Mesenchymal stem cell (in vitro differentiated cells and primary cell): ENCODE measurements around the gene DUSP9.
"Not testable (repeated sequence)": the region's sequence is repeated elsewhere in the genome, so short reads cannot be mapped to it uniquely, and the experiment has no call there.

Experiments
- DNase-seq: peaks from one replicate; pipeline ENCODE4 v3.0.0-alpha.2; 2013
- H2AFZ ChIP-seq: one replicate; pipeline ENCODE4 v1.6.1; 2013; ENCODE audit warnings: low read depth, mild to moderate bottlenecking, control low read depth, inconsistent platforms, low read length, moderate library complexity
- H2AK5ac ChIP-seq: 2 replicates; pipeline ENCODE4 v1.6.1; 2013; ENCODE audit warnings: low read length, moderate library complexity, mild to moderate bottlenecking, inconsistent platforms; ENCODE audit not compliant: severe bottlenecking
- H2BK120ac ChIP-seq: one replicate; pipeline ENCODE4 v1.6.1; 2013; ENCODE audit warnings: low read depth, mild to moderate bottlenecking, inconsistent platforms, low read length, moderate library complexity
- H2BK12ac ChIP-seq, 2 experiments: one replicate each; pipeline ENCODE4 v1.6.1; 2013; ENCODE audit warnings: inconsistent platforms in 2 of 2, low read length in 2 of 2, mild to moderate bottlenecking in 2 of 2, moderate library complexity in 2 of 2, control low read depth in 1 of 2
- H2BK15ac ChIP-seq: one replicate; pipeline ENCODE4 v1.6.1; 2013; ENCODE audit warnings: mild to moderate bottlenecking, low read depth, inconsistent platforms; ENCODE audit not compliant: poor library complexity, severe bottlenecking
- H2BK5ac ChIP-seq: 2 replicates; pipeline ENCODE4 v1.6.1; 2013; ENCODE audit warnings: low read depth, mild to moderate bottlenecking, low read length, control low read depth, inconsistent platforms; ENCODE audit not compliant: poor library complexity, severe bottlenecking
- H3K14ac ChIP-seq, 2 experiments: one replicate each; pipeline ENCODE4 v1.6.1; 2013; ENCODE audit warnings: inconsistent platforms in 2 of 2, low read length in 2 of 2, control low read depth in 1 of 2, mild to moderate bottlenecking in 1 of 2, moderate library complexity in 1 of 2
- H3K18ac ChIP-seq, 2 experiments: one replicate each; pipeline ENCODE4 v1.6.1; 2013; ENCODE audit warnings: inconsistent platforms in 2 of 2, low read length in 2 of 2, control low read depth in 1 of 2, low read depth in 1 of 2, mild to moderate bottlenecking in 1 of 2
- H3K23ac ChIP-seq, 2 experiments: one replicate each; pipeline ENCODE4 v1.6.1; 2013; ENCODE audit warnings: inconsistent platforms in 2 of 2, low read length in 2 of 2, mild to moderate bottlenecking in 2 of 2, moderate library complexity in 2 of 2, control low read depth in 1 of 2
- H3K27ac ChIP-seq: 2 replicates; pipeline ENCODE4 v1.5.1; 2013; ENCODE audit warnings: mild to moderate bottlenecking, moderate library complexity, low read length, control low read depth, inconsistent platforms; ENCODE audit not compliant: poor library complexity, severe bottlenecking
- H3K27me3 ChIP-seq, 2 experiments: 2 replicates each; pipeline versions ENCODE4 v1.6.1 to v1.7.0; 2013; ENCODE audit warnings: low read length in 2 of 2, mild to moderate bottlenecking in 2 of 2, moderate library complexity in 2 of 2, control low read depth in 1 of 2, inconsistent platforms in 1 of 2; ENCODE audit not compliant: control insufficient read depth in 1 of 2, insufficient read depth in 1 of 2
- H3K36me3 ChIP-seq, 2 experiments: 2 replicates each; pipeline versions ENCODE4 v1.6.1 to v1.7.0; 2013; ENCODE audit warnings: low read length in 2 of 2, control low read depth in 1 of 2, inconsistent platforms in 1 of 2, low read depth in 1 of 2, mild to moderate bottlenecking in 1 of 2; ENCODE audit not compliant: insufficient read depth in 2 of 2, control insufficient read depth in 1 of 2
- H3K4ac ChIP-seq, 2 experiments: one replicate each; pipeline ENCODE4 v1.6.1; 2013; ENCODE audit warnings: inconsistent platforms in 2 of 2, low read length in 2 of 2, mild to moderate bottlenecking in 2 of 2, moderate library complexity in 2 of 2, control low read depth in 1 of 2, low read depth in 1 of 2
- H3K4me1 ChIP-seq: 2 replicates; pipeline ENCODE4 v1.6.1; 2013; ENCODE audit warnings: low read depth, low read length, control low read depth; ENCODE audit not compliant: control insufficient read depth, insufficient read depth
- H3K4me2 ChIP-seq: 2 replicates; pipeline ENCODE4 v1.6.1; 2013; ENCODE audit warnings: low read length, mild to moderate bottlenecking, inconsistent platforms; ENCODE audit not compliant: poor library complexity, severe bottlenecking
- H3K4me3 ChIP-seq, 2 experiments: 2 replicates each; pipeline versions ENCODE4 v1.5.1 to v1.7.0; 2013; ENCODE audit warnings: low read length in 2 of 2, mild to moderate bottlenecking in 2 of 2, control low read depth in 1 of 2, low read depth in 1 of 2; ENCODE audit not compliant: insufficient read depth in 1 of 2
- H3K79me1 ChIP-seq: replicated peaks from 2 replicates; pipeline ENCODE4 v1.6.1; 2013; ENCODE audit warnings: mild to moderate bottlenecking, control low read depth, low read length, inconsistent platforms; ENCODE audit not compliant: poor library complexity, severe bottlenecking
- H3K9ac ChIP-seq: 2 replicates; pipeline ENCODE4 v1.7.0; 2013; ENCODE audit warnings: mild to moderate bottlenecking, low read length, moderate library complexity
- H3K9me3 ChIP-seq: 2 replicates; pipeline ENCODE4 v1.7.0; 2013; ENCODE audit warnings: mild to moderate bottlenecking, low read length; ENCODE audit not compliant: control insufficient read depth
- H4K8ac ChIP-seq: one replicate; pipeline ENCODE4 v1.6.1; 2013; ENCODE audit warnings: inconsistent platforms, mild to moderate bottlenecking, low read length, moderate library complexity
- H4K91ac ChIP-seq: one replicate; pipeline ENCODE4 v1.6.1; 2013; ENCODE audit warnings: mild to moderate bottlenecking, low read length, inconsistent platforms
- WGBS: methylation state at CpG from one replicate; pipeline ENCODE4 v1.1.7; 2013; ENCODE audit warnings: mixed read lengths; 5-methylcytosine and 5-hydroxymethylcytosine counted together

The DUSP9 gene

DNA sequence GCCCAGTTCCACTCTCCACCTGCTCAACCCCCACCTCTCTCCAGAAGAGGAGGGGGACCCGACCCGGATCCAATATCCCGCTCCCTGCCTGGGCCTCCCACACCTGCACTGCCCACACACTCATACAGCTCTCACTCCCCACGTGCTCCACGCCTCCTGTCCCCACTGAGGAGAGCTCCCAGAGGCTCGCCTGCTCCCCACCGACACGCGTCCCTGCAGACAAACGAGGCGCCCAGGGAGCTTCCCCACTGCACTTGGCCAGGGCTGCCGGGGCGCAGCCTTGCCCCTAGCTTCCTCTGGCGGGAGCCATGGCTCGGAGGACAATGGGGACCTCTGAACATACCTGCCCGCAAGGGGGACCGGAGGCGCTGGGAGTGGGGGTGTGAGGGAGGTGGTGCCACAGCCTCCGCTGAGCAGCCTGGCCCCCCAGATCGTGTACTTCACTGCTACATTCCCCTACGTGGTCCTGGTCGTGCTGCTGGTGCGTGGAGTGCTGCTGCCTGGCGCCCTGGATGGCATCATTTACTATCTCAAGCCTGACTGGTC, 45.7 kb downstream of the DUSP9 start:
- Histone ChIP-seq H2BK5ac (no peak overlapping the region), H3K18ac (no peak overlapping the region), H3K79me1 (no peaks in the 10 kb centered on the region), H3K14ac (no peak overlapping the region), H2AK5ac (no peak overlapping the region), H3K4me1 (peaks cover 13% of the 10 kb centered on the region), H3K4me3 (no peak overlapping the region), H2BK15ac (no peak overlapping the region), H3K27ac (no peak overlapping the region), H4K91ac (no peak overlapping the region), H3K9ac (no peak overlapping the region), H3K4ac (no peak overlapping the region), H3K36me3 (peaks cover 7 to 46% of the 10 kb centered on the region in 2 experiments), H2AFZ (no peak overlapping the region), H3K4me2 (no peak overlapping the region), H4K8ac (no peak overlapping the region), H2BK12ac (no peak overlapping the region), H3K23ac (no peak overlapping the region), H3K27me3 (no peaks in the 10 kb centered on the region), H2BK120ac (no peak overlapping the region), H3K9me3 (no peaks in the 10 kb centered on the region)
- DNase-seq, result no peak
- WGBS, result 94% methylated on average over 17 of the region's 24 CpGs

DNA sequence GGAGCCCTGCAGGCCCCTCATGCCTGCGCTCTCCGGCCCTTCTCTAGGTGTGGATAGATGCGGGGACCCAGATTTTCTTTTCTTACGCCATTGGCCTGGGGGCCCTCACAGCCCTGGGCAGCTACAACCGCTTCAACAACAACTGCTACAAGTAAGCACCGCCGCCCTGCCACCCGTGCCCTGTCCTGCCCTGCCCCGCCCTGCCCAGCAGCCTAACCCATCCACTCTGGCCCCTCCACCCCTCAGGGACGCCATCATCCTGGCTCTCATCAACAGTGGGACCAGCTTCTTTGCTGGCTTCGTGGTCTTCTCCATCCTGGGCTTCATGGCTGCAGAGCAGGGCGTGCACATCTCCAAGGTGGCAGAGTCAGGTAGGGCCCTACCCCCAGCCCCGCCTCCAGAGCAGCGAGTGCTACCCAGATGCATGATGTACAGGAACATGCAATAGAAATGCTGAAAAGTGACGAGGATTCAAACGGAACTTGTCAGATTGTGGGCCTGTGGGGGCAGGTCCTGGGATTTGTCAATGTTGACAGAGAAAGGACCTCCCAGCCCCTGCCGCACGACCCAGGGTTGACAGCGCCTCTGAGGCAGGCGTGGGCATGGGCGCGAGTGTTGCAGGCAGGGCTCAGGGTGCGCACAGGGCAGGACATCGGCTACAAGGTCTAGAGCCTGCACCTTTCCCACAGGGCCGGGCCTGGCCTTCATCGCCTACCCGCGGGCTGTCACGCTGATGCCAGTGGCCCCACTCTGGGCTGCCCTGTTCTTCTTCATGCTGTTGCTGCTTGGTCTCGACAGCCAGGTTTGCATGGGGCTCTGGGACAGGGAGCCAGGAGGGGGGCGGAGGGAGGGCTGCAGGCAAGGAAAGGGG, 46.4 kb downstream of the DUSP9 start:
- Histone ChIP-seq H3K4ac (no peak overlapping the region), H3K27ac (no peak overlapping the region), H3K79me1 (peaks cover under 1% of the 10 kb centered on the region), H3K14ac (no peak overlapping the region), H3K4me3 (no peak overlapping the region), H3K27me3 (peaks cover 0 to under 1% of the 10 kb centered on the region in 2 experiments), H3K23ac (no peak overlapping the region), H4K91ac (no peak overlapping the region), H2BK12ac (no peak overlapping the region), H2BK15ac (no peak overlapping the region), H3K18ac (no peak overlapping the region), H3K4me1 (peaks cover 13% of the 10 kb centered on the region), H3K9ac (no peak overlapping the region), H3K4me2 (no peak overlapping the region), H4K8ac (no peak overlapping the region), H2AFZ (no peak overlapping the region), H2BK120ac (no peak overlapping the region), H2BK5ac (no peak overlapping the region), H3K9me3 (no peaks in the 10 kb centered on the region), H2AK5ac (no peak overlapping the region), H3K36me3 (peaks cover 7 to 53% of the 10 kb centered on the region in 2 experiments)
- 91% methylated on average over 20 of the region's 31 CpGs for WGBS
- no peak for DNase-seq

DNA sequence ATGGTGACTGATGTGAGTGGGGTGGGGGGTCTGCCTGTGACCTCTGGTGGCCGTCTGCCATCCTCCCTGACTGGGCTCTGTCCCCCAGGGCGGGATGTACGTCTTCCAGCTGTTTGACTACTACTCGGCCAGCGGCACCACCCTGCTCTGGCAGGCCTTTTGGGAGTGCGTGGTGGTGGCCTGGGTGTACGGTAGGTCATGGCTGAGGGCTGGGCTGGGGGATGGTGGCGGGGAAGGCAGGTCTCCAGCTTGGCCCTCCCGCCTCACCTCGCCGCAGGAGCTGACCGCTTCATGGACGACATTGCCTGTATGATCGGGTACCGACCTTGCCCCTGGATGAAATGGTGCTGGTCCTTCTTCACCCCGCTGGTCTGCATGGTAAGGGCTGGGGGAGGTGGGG, 47.3 kb downstream of the DUSP9 start:
- H3K27me3 ChIP-seq, H2BK5ac ChIP-seq, H2AFZ ChIP-seq, H3K23ac ChIP-seq, H2BK120ac ChIP-seq, H3K4me3 ChIP-seq, H3K9ac ChIP-seq, H3K9me3 ChIP-seq, H4K8ac ChIP-seq, H3K4ac ChIP-seq, H3K4me2 ChIP-seq, H3K79me1 ChIP-seq, DNase-seq, H2AK5ac ChIP-seq, H3K27ac ChIP-seq, H4K91ac ChIP-seq, H2BK12ac ChIP-seq, H3K18ac ChIP-seq, H3K14ac ChIP-seq, H2BK15ac ChIP-seq: not testable (repeated sequence)
- Histone ChIP-seq H3K4me1 (peaks cover 12% of the 10 kb centered on the region), H3K36me3 (peaks cover 7 to 60% of the 10 kb centered on the region in 2 experiments)
- 94% methylated on average over 10 of the region's 16 CpGs for WGBS

DNA sequence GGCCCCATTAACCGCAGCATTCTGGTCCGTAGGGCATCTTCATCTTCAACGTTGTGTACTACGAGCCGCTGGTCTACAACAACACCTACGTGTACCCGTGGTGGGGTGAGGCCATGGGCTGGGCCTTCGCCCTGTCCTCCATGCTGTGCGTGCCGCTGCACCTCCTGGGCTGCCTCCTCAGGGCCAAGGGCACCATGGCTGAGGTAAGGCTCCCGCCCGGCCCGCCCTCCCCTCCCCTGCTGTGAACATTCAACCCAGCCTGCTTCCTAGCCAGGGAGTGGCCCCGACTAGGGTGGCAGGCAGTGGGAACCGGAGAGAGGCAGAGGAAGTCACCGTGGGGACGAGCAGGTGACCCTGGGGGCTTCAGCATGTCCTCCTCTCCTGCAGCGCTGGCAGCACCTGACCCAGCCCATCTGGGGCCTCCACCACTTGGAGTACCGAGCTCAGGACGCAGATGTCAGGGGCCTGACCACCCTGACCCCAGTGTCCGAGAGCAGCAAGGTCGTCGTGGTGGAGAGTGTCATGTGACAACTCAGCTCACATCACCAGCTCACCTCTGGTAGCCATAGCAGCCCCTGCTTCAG, 47.8 kb downstream of the DUSP9 start:
- peaks cover 3% of the 10 kb centered on the region for H3K79me1 ChIP-seq
- H3K23ac ChIP-seq, result no peak overlapping the region
- H3K18ac ChIP-seq, result no peak overlapping the region
- H3K4ac ChIP-seq, result no peak overlapping the region
- no peak overlapping the region for H2BK5ac ChIP-seq
- peaks cover 7% of the 10 kb centered on the region for H3K4me1 ChIP-seq
- peaks cover 0 to 3% of the 10 kb centered on the region in 2 experiments for H3K27me3 ChIP-seq
- H2AFZ ChIP-seq, result no peak overlapping the region
- H3K9ac ChIP-seq, result no peak overlapping the region
- H2BK120ac ChIP-seq, result no peak overlapping the region
- H3K14ac ChIP-seq, result no peak overlapping the region
- H2BK12ac ChIP-seq, result no peak overlapping the region
- H3K9me3 ChIP-seq, result no peaks in the 10 kb centered on the region
- peaks cover 7 to 65% of the 10 kb centered on the region in 2 experiments for H3K36me3 ChIP-seq
- no peak overlapping the region for H3K27ac ChIP-seq
- WGBS, result over 99% methylated on average over 9 of the region's 23 CpGs
- H3K4me2 ChIP-seq, result no peak overlapping the region
- H2BK15ac ChIP-seq, result no peak overlapping the region
- no peak for DNase-seq
- no peak overlapping the region for H4K8ac ChIP-seq
- no peak overlapping the region for H4K91ac ChIP-seq
- no peak overlapping the region for H3K4me3 ChIP-seq
- no peak overlapping the region for H2AK5ac ChIP-seq
